HG02623 (cell line): ENCODE data around the gene KRT4.

Source experiments
- ATAC-seq: cut with Tn5 transposase; IDR thresholded peaks from one replicate; pipeline ENCODE4 v1.9.1; 2021; ENCODE audit warnings: moderate library complexity; ENCODE audit not compliant: unreplicated experiment

Gene KRT4

GRCh38 chr12:52757449-52758176 is 56.3 kb downstream of the KRT4 start:
- no peak for ATAC-seq
